ENCODE results near the gene STAT1. TPM values are rescaled to one million over a fixed set of nuclear protein-coding genes. Genes with fewer than 3 reads are reported as not detected.

STAT1 gene
- total RNA-seq, 3 donors from 2014 or later: 56.5 to 78.6 (median 74.8) TPM

GRCh38 chr2:191023235-191023679 is 9.3 kb upstream of the STAT1 start:
- H3K9me3 ChIP-seq: no peaks in the 10 kb centered on the region
- intact Hi-C loops (cut with DNase I, micrococcal nuclease): no loop called here
- H3K4me1 ChIP-seq (ENCODE audit: low read depth): peaks cover 18% of the 10 kb centered on the region
- H3K4me3 ChIP-seq: no peak overlapping the region
- no peak for ATAC-seq
- H3K36me3 ChIP-seq (ENCODE audit: low read depth): no peaks in the 10 kb centered on the region
- no peak for DNase-seq
- TF ChIP-seq CTCF (IDR thresholded peaks at IDR 0.05): no peak

GRCh38 chr2:191020742-191021381 is 6.9 kb upstream of the STAT1 start:
- Histone ChIP-seq H3K4me3 (peak overlapping the region; percentile 56), H3K36me3 (ENCODE audit: low read depth) (no peaks in the 10 kb centered on the region), H3K9me3 (no peaks in the 10 kb centered on the region), H3K4me1 (ENCODE audit: low read depth) (peaks cover 18% of the 10 kb centered on the region)
- peak in 2 of 3 donors; percentile 33 to 49 for DNase-seq
- TF ChIP-seq CTCF (IDR thresholded peaks at IDR 0.05): no peak
- ATAC-seq: peak; percentile 30
- intact Hi-C loops (cut with DNase I, micrococcal nuclease): no loop called here

- TF ChIP-seq CTCF (IDR thresholded peaks at IDR 0.05): peak; percentile 7
- Histone ChIP-seq H3K36me3 (ENCODE audit: low read depth) (no peaks in the 10 kb centered on the region), H3K9me3 (no peaks in the 10 kb centered on the region), H3K4me3 (peak overlapping the region; percentile 56), H3K4me1 (ENCODE audit: low read depth) (peaks cover 18% of the 10 kb centered on the region)
- peak; percentile 98 for ATAC-seq
- intact Hi-C loops (cut with DNase I, micrococcal nuclease): no loop called here
- peak; percentile 96 to 98 (median 97) for DNase-seq
Observed at GRCh38 chr2:191020221-191020741, 6.3 kb upstream of the STAT1 start.

- no peaks in the 10 kb centered on the region for H3K36me3 ChIP-seq (ENCODE audit: low read depth)
- ATAC-seq (no peak), DNase-seq (no peak)
- H3K4me1 ChIP-seq (ENCODE audit: low read depth): peaks cover 15% of the 10 kb centered on the region
- no peak overlapping the region for H3K4me3 ChIP-seq
- H3K9me3 ChIP-seq: no peaks in the 10 kb centered on the region
- intact Hi-C loops (cut with DNase I, micrococcal nuclease): no loop called here
- TF ChIP-seq CTCF (IDR thresholded peaks at IDR 0.05): no peak
Observed at GRCh38 chr2:191019376-191019775, 5.4 kb upstream of the STAT1 start.

- TF ChIP-seq CTCF (IDR thresholded peaks at IDR 0.05): no peak
- no peaks in the 10 kb centered on the region for H3K9me3 ChIP-seq
- intact Hi-C loops (cut with DNase I, micrococcal nuclease): no loop called here
- peaks cover 10% of the 10 kb centered on the region for H3K4me1 ChIP-seq (ENCODE audit: low read depth)
- no peak overlapping the region for H3K4me3 ChIP-seq
- ATAC-seq (no peak), DNase-seq (no peak)
- no peaks in the 10 kb centered on the region for H3K36me3 ChIP-seq (ENCODE audit: low read depth)
Observed at GRCh38 chr2:191018643-191019119, 4.7 kb upstream of the STAT1 start.
